SK-N-SH treated with all-trans-retinoic acid at 6 μM for 48 hours (cell line): ENCODE measurements around the gene SPATA2L.

Experiments used
- ATAC-seq: fragments of 200-7000 bp; cut with Tn5 transposase; 3 replicates; pipeline ENCODE4 v1.9.1; 2020; ENCODE audit warnings: mild to moderate bottlenecking, moderate library complexity
- ARNTL ChIP-seq: fragments of 450-650 bp; formaldehyde crosslinking; IDR thresholded peaks from 2 replicates; pipeline ENCODE4 v1.5.0; 2020; ENCODE audit warnings: low read depth, mild to moderate bottlenecking, moderate library complexity, borderline replicate concordance
- BACH2 ChIP-seq: fragments of 250-450 bp; sonication (Bioruptor Pico); IDR thresholded peaks from 2 replicates; pipeline ENCODE4 v1.9.0; 2021; ENCODE audit warnings: mild to moderate bottlenecking, borderline replicate concordance
- CSDC2 ChIP-seq: fragments of 250-450 bp; sonication (Bioruptor Pico); IDR thresholded peaks from 2 replicates; pipeline ENCODE4 v1.5.0; 2020; ENCODE audit warnings: mild to moderate bottlenecking, moderate library complexity
- CSRNP3 ChIP-seq: fragments of 250-450 bp; sonication (Bioruptor Pico); IDR thresholded peaks from 2 replicates; pipeline ENCODE4 v1.5.1; 2021; ENCODE audit warnings: mild to moderate bottlenecking, moderate library complexity
- ESRRG ChIP-seq: fragments of 250-450 bp; sonication (Bioruptor Pico); IDR thresholded peaks from 2 replicates; pipeline ENCODE4 v1.6.1; 2021; ENCODE audit warnings: mild to moderate bottlenecking
- GLIS3 ChIP-seq: fragments of 250-450 bp; sonication (Bioruptor Pico); IDR thresholded peaks from 2 replicates; pipeline ENCODE4 v1.5.0; 2020; ENCODE audit warnings: mild to moderate bottlenecking, moderate library complexity
- OSR1 ChIP-seq: fragments of 250-450 bp; sonication (Bioruptor Pico); IDR thresholded peaks from 2 replicates; pipeline ENCODE4 v1.8.0; 2022; ENCODE audit warnings: moderate library complexity, mild to moderate bottlenecking, inconsistent platforms
- PPARA ChIP-seq: fragments of 250-450 bp; sonication (Bioruptor Pico); IDR thresholded peaks from 2 replicates; pipeline ENCODE4 v1.5.0; 2020; ENCODE audit warnings: mild to moderate bottlenecking, borderline replicate concordance
- RARB ChIP-seq: fragments of 250-450 bp; sonication (Bioruptor Pico); IDR thresholded peaks from 2 replicates; pipeline ENCODE4 v1.8.0; 2021; ENCODE audit warnings: mild to moderate bottlenecking, moderate library complexity
- SNAI2 ChIP-seq: fragments of 250-450 bp; sonication (Bioruptor Pico); IDR thresholded peaks from 2 replicates; pipeline ENCODE4 v1.5.0; 2020; ENCODE audit warnings: mild to moderate bottlenecking, moderate library complexity
- TCF4 ChIP-seq: fragments of 250-450 bp; sonication (Bioruptor Pico); IDR thresholded peaks from 2 replicates; pipeline ENCODE4 v1.8.0; 2021; ENCODE audit warnings: mild to moderate bottlenecking, moderate library complexity, borderline replicate concordance
- TOX ChIP-seq: fragments of 250-450 bp; sonication (Bioruptor Pico); IDR thresholded peaks from 2 replicates; pipeline ENCODE4 v1.8.0; 2021; ENCODE audit warnings: mild to moderate bottlenecking, moderate library complexity, borderline replicate concordance
- ZC3H10 ChIP-seq: fragments of 250-450 bp; sonication (Bioruptor Pico); IDR thresholded peaks from 2 replicates; pipeline ENCODE4 v1.5.1; 2021; ENCODE audit warnings: mild to moderate bottlenecking, moderate library complexity
- ZNF565 ChIP-seq: fragments of 450-650 bp; formaldehyde crosslinking; conservative IDR thresholded peaks from 2 replicates; pipeline ENCODE4 v1.5.0; 2020; ENCODE audit warnings: low read depth, mild to moderate bottlenecking, moderate library complexity
- ZNF70 ChIP-seq: fragments of 450-650 bp; formaldehyde crosslinking; IDR thresholded peaks from 2 replicates; pipeline ENCODE4 v1.5.0; 2020; ENCODE audit warnings: mild to moderate bottlenecking, moderate library complexity
- ZNF8 ChIP-seq: fragments of 450-650 bp; formaldehyde crosslinking; IDR thresholded peaks from 2 replicates; pipeline ENCODE4 v1.5.0; 2020; ENCODE audit warnings: mild to moderate bottlenecking, moderate library complexity
- TF ChIP-seq, protein P1 (sequence below): fragments of 250-450 bp; sonication (Bioruptor Pico); IDR thresholded peaks from 2 replicates; pipeline ENCODE4 v1.5.1; 2020; ENCODE audit warnings: low read depth, mild to moderate bottlenecking, moderate library complexity
- TF ChIP-seq, protein P2 (sequence below): fragments of 250-450 bp; sonication (Bioruptor Pico); IDR thresholded peaks from 2 replicates; pipeline ENCODE4 v1.8.0; 2021; ENCODE audit warnings: low read depth, mild to moderate bottlenecking, moderate library complexity, borderline replicate concordance
- TF ChIP-seq, protein P3 (sequence below): fragments of 250-450 bp; sonication (Bioruptor Pico); IDR thresholded peaks from 2 replicates; pipeline ENCODE4 v1.8.0; 2020; ENCODE audit warnings: mild to moderate bottlenecking, moderate library complexity, borderline replicate concordance
- TF ChIP-seq, protein P4 (sequence below): fragments of 250-450 bp; sonication (Bioruptor Pico); IDR thresholded peaks from 2 replicates; pipeline ENCODE4 v1.5.0; 2020; ENCODE audit warnings: mild to moderate bottlenecking, moderate library complexity

The SPATA2L gene

GRCh38 chr16:89748076-89748475 is 46.6 kb upstream of the SPATA2L start:
- no peak for ATAC-seq
- TF ChIP-seq OSR1 (CRISPR knock-in tag): no peak
- TF ChIP-seq CSDC2 (CRISPR knock-in tag): no peak
- TF ChIP-seq, protein P1, sequence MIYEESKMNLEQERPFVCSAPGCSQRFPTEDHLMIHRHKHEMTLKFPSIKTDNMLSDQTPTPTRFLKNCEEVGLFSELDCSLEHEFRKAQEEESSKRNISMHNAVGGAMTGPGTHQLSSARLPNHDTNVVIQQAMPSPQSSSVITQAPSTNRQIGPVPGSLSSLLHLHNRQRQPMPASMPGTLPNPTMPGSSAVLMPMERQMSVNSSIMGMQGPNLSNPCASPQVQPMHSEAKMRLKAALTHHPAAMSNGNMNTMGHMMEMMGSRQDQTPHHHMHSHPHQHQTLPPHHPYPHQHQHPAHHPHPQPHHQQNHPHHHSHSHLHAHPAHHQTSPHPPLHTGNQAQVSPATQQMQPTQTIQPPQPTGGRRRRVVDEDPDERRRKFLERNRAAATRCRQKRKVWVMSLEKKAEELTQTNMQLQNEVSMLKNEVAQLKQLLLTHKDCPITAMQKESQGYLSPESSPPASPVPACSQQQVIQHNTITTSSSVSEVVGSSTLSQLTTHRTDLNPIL: no peak
- TF ChIP-seq ZNF8 (CRISPR knock-in tag): no peak
- TF ChIP-seq TCF4: no peak
- TF ChIP-seq, protein P2, sequence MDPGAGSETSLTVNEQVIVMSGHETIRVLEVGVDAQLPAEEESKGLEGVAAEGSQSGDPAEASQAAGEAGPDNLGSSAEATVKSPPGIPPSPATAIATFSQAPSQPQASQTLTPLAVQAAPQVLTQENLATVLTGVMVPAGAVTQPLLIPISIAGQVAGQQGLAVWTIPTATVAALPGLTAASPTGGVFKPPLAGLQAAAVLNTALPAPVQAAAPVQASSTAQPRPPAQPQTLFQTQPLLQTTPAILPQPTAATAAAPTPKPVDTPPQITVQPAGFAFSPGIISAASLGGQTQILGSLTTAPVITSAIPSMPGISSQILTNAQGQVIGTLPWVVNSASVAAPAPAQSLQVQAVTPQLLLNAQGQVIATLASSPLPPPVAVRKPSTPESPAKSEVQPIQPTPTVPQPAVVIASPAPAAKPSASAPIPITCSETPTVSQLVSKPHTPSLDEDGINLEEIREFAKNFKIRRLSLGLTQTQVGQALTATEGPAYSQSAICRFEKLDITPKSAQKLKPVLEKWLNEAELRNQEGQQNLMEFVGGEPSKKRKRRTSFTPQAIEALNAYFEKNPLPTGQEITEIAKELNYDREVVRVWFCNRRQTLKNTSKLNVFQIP: no peak
- no peak for TF ChIP-seq ZNF565 (CRISPR knock-in tag)
- no peak for TF ChIP-seq RARB (CRISPR knock-in tag)
- TF ChIP-seq ZNF70: no peak
- TF ChIP-seq, protein P3, sequence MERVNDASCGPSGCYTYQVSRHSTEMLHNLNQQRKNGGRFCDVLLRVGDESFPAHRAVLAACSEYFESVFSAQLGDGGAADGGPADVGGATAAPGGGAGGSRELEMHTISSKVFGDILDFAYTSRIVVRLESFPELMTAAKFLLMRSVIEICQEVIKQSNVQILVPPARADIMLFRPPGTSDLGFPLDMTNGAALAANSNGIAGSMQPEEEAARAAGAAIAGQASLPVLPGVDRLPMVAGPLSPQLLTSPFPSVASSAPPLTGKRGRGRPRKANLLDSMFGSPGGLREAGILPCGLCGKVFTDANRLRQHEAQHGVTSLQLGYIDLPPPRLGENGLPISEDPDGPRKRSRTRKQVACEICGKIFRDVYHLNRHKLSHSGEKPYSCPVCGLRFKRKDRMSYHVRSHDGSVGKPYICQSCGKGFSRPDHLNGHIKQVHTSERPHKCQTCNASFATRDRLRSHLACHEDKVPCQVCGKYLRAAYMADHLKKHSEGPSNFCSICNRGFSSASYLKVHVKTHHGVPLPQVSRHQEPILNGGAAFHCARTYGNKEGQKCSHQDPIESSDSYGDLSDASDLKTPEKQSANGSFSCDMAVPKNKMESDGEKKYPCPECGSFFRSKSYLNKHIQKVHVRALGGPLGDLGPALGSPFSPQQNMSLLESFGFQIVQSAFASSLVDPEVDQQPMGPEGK: no peak
- TF ChIP-seq ESRRG (CRISPR knock-in tag): no peak
- no peak for TF ChIP-seq ZC3H10 (CRISPR knock-in tag)
- TF ChIP-seq SNAI2 (CRISPR knock-in tag): no peak
- TF ChIP-seq, protein P4, sequence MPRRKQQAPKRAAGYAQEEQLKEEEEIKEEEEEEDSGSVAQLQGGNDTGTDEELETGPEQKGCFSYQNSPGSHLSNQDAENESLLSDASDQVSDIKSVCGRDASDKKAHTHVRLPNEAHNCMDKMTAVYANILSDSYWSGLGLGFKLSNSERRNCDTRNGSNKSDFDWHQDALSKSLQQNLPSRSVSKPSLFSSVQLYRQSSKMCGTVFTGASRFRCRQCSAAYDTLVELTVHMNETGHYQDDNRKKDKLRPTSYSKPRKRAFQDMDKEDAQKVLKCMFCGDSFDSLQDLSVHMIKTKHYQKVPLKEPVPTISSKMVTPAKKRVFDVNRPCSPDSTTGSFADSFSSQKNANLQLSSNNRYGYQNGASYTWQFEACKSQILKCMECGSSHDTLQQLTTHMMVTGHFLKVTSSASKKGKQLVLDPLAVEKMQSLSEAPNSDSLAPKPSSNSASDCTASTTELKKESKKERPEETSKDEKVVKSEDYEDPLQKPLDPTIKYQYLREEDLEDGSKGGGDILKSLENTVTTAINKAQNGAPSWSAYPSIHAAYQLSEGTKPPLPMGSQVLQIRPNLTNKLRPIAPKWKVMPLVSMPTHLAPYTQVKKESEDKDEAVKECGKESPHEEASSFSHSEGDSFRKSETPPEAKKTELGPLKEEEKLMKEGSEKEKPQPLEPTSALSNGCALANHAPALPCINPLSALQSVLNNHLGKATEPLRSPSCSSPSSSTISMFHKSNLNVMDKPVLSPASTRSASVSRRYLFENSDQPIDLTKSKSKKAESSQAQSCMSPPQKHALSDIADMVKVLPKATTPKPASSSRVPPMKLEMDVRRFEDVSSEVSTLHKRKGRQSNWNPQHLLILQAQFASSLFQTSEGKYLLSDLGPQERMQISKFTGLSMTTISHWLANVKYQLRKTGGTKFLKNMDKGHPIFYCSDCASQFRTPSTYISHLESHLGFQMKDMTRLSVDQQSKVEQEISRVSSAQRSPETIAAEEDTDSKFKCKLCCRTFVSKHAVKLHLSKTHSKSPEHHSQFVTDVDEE: no peak
- TF ChIP-seq GLIS3 (CRISPR knock-in tag): no peak
- no peak for TF ChIP-seq ARNTL
- no peak for TF ChIP-seq BACH2

- no peak for ATAC-seq
- no peak for TF ChIP-seq ZNF565 (CRISPR knock-in tag)
- TF ChIP-seq CSRNP3 (CRISPR knock-in tag): no peak
- no peak for TF ChIP-seq GLIS3 (CRISPR knock-in tag)
- TF ChIP-seq, protein P2: no peak
- TF ChIP-seq PPARA (CRISPR knock-in tag): no peak
- no peak for TF ChIP-seq ZNF70
- no peak for TF ChIP-seq CSDC2 (CRISPR knock-in tag)
- TF ChIP-seq RARB (CRISPR knock-in tag): no peak
- TF ChIP-seq TOX: no peak
- no peak for TF ChIP-seq TCF4
- TF ChIP-seq, protein P1: no peak
- TF ChIP-seq ZC3H10 (CRISPR knock-in tag): no peak
Observed at GRCh38 chr16:89746043-89746442, 44.5 kb upstream of the SPATA2L start.
